H9 (cell line): ENCODE measurements around the gene PES1. TPM values are rescaled to one million over a fixed set of nuclear protein-coding genes. Genes with fewer than 3 reads are reported as not detected.
A peak's percentile ranks its signal among the peaks of the same experiment; 100 is the strongest.

Experiments used
- DNase-seq: peaks from one replicate; pipeline ENCODE4 v3.0.0-alpha.2; 2017
- H2AFZ ChIP-seq: one replicate; pipeline ENCODE4 v1.6.1; 2013; ENCODE audit warnings: mild to moderate bottlenecking, low read length, control low read depth, moderate library complexity
- H2AK5ac ChIP-seq: 2 replicates; pipeline ENCODE4 v1.6.1; 2013; ENCODE audit warnings: low read length, control low read depth, mixed read lengths; ENCODE audit not compliant: insufficient read length
- H2BK120ac ChIP-seq: one replicate; pipeline ENCODE4 v1.6.1; 2013; ENCODE audit warnings: low read depth, mild to moderate bottlenecking, low read length, control low read depth, inconsistent platforms; ENCODE audit not compliant: poor library complexity, severe bottlenecking
- H2BK12ac ChIP-seq: 2 replicates; pipeline ENCODE4 v1.6.1; 2013; ENCODE audit warnings: low read length, control low read depth, mixed read lengths, low read depth; ENCODE audit not compliant: insufficient read length
- H2BK15ac ChIP-seq: 2 replicates; pipeline ENCODE4 v1.6.1; 2013; ENCODE audit warnings: low read depth, low read length, control low read depth
- H2BK20ac ChIP-seq: one replicate; pipeline ENCODE4 v1.6.1; 2013; ENCODE audit warnings: low read depth, mild to moderate bottlenecking, low read length, control low read depth, inconsistent platforms; ENCODE audit not compliant: poor library complexity, severe bottlenecking
- H2BK5ac ChIP-seq: 2 replicates; pipeline ENCODE4 v1.6.1; 2013; ENCODE audit warnings: low read length, control low read depth, mixed read lengths; ENCODE audit not compliant: insufficient read length
- H3K14ac ChIP-seq: 2 replicates; pipeline ENCODE4 v1.6.1; 2013; ENCODE audit warnings: low read length, control low read depth; ENCODE audit not compliant: insufficient read depth
- H3K18ac ChIP-seq: 2 replicates; pipeline ENCODE4 v1.6.1; 2013; ENCODE audit warnings: low read depth, mild to moderate bottlenecking, mixed read lengths, low read length, control low read depth; ENCODE audit not compliant: insufficient read length
- H3K23ac ChIP-seq: 2 replicates; pipeline ENCODE4 v1.6.1; 2013; ENCODE audit warnings: low read length, control low read depth, mixed read lengths, low read depth; ENCODE audit not compliant: insufficient read length
- H3K23me2 ChIP-seq: 2 replicates; pipeline ENCODE4 v1.6.1; 2013; ENCODE audit warnings: low read depth, mild to moderate bottlenecking, mixed read lengths, low read length, control low read depth; ENCODE audit not compliant: insufficient read length, poor library complexity, severe bottlenecking
- H3K27ac ChIP-seq: 2 replicates; pipeline ENCODE4 v1.5.1; 2013; ENCODE audit warnings: low read length, control low read depth, mixed read lengths, low read depth; ENCODE audit not compliant: insufficient read length
- H3K27me3 ChIP-seq: 2 replicates; pipeline ENCODE4 v1.6.1; 2013; ENCODE audit warnings: low read length, control low read depth, inconsistent platforms; ENCODE audit not compliant: insufficient read depth
- H3K4ac ChIP-seq: 2 replicates; pipeline ENCODE4 v1.6.1; 2013; ENCODE audit warnings: low read depth, mild to moderate bottlenecking, control low read depth, inconsistent platforms, low read length, moderate library complexity
- H3K4me1 ChIP-seq: 2 replicates; pipeline ENCODE4 v1.6.1; 2013; ENCODE audit warnings: low read length, control low read depth, inconsistent platforms; ENCODE audit not compliant: insufficient read depth
- H3K4me2 ChIP-seq: 2 replicates; pipeline ENCODE4 v1.6.1; 2013; ENCODE audit warnings: low read length, control low read depth, mixed read lengths; ENCODE audit not compliant: insufficient read length, insufficient read depth
- H3K56ac ChIP-seq: 2 replicates; pipeline ENCODE4 v1.6.1; 2013; ENCODE audit warnings: low read depth, mild to moderate bottlenecking, mixed read lengths, low read length, control low read depth; ENCODE audit not compliant: insufficient read length
- H3K79me1 ChIP-seq: 2 replicates; pipeline ENCODE4 v1.6.1; 2013; ENCODE audit warnings: low read depth, mild to moderate bottlenecking, moderate library complexity, low read length, control low read depth, inconsistent platforms; ENCODE audit not compliant: insufficient read depth, poor library complexity, severe bottlenecking
- H3K79me2 ChIP-seq: 2 replicates; pipeline ENCODE4 v1.6.1; 2013; ENCODE audit warnings: low read length, control low read depth, inconsistent platforms; ENCODE audit not compliant: insufficient read depth
- H3K9ac ChIP-seq: 2 replicates; pipeline ENCODE4 v1.6.1; 2013; ENCODE audit warnings: low read length, control low read depth, mixed read lengths; ENCODE audit not compliant: insufficient read length; ENCODE audit errors: extremely low read depth
- H3K9me3 ChIP-seq: one replicate; pipeline ENCODE4 v1.6.1; 2013; ENCODE audit warnings: low read depth, low read length, inconsistent platforms; ENCODE audit not compliant: control insufficient read depth
- H3T11ph ChIP-seq: one replicate; pipeline ENCODE4 v1.6.1; 2013; ENCODE audit warnings: mild to moderate bottlenecking, low read length, control low read depth, inconsistent platforms
- H4K20me1 ChIP-seq: one replicate; pipeline ENCODE4 v1.6.1; 2013; ENCODE audit not compliant: control insufficient read depth, insufficient read length, insufficient read depth
- H4K5ac ChIP-seq: 2 replicates; pipeline ENCODE4 v1.6.1; 2013; ENCODE audit warnings: low read depth, mild to moderate bottlenecking, mixed read lengths, low read length, control low read depth; ENCODE audit not compliant: insufficient read length
- H4K8ac ChIP-seq: replicated peaks from 2 replicates; pipeline ENCODE4 v1.6.1; 2013; ENCODE audit warnings: low read length, control low read depth, mixed read lengths, low read depth; ENCODE audit not compliant: insufficient read length
- H4K91ac ChIP-seq: 2 replicates; pipeline ENCODE4 v1.6.1; 2013; ENCODE audit warnings: low read depth, mild to moderate bottlenecking, moderate library complexity, mixed read lengths, low read length, control low read depth; ENCODE audit not compliant: insufficient read length
- H3K27ac Mint-ChIP-seq, 3 experiments: 2 replicates in 2 of 3; 3 replicates in 1 of 3; pipeline ENCODE4 v1.8.0; 2020 to 2021; ENCODE audit warnings: mixed read lengths in 3 of 3, mild to moderate bottlenecking in 1 of 3, moderate library complexity in 1 of 3
- H3K27me3 Mint-ChIP-seq: 2 replicates; pipeline ENCODE4 v1.8.0; 2021; ENCODE audit warnings: low read depth, mild to moderate bottlenecking, moderate library complexity, mixed read lengths
- H3K36me3 Mint-ChIP-seq, 3 experiments: 2 replicates in 2 of 3; 3 replicates in 1 of 3; pipeline ENCODE4 v1.8.0; 2020 to 2021; ENCODE audit warnings: low read depth in 3 of 3, mixed read lengths in 3 of 3; ENCODE audit not compliant: insufficient read depth in 1 of 3
- H3K4me1 Mint-ChIP-seq, 2 experiments: 2 replicates each; pipeline ENCODE4 v1.8.0; 2020; ENCODE audit warnings: mixed read lengths in 2 of 2
- H3K4me3 Mint-ChIP-seq, 2 experiments: 2 replicates in 1 of 2; 3 replicates in 1 of 2; pipeline ENCODE4 v1.8.0; 2020 to 2021; ENCODE audit warnings: mild to moderate bottlenecking in 2 of 2, mixed read lengths in 2 of 2, moderate library complexity in 1 of 2
- H3K9me3 Mint-ChIP-seq, 2 experiments: 2 replicates in 1 of 2; 3 replicates in 1 of 2; pipeline ENCODE4 v1.8.0; 2020; ENCODE audit warnings: mild to moderate bottlenecking in 2 of 2, mixed read lengths in 2 of 2, moderate library complexity in 1 of 2
- WGBS: extraction: QIAGEN DNeasy Blood & Tissue Kit; methylation state at CpG from one replicate; pipeline ENCODE4 v1.1.7; 2013; ENCODE audit warnings: missing lambda C conversion rate, low lambda C conversion rate, mixed read lengths; ENCODE audit not compliant: insufficient read length; ENCODE audit errors: extremely low coverage; 5-methylcytosine and 5-hydroxymethylcytosine counted together
- total RNA-seq: library from RNA; stranded (reverse); gene quantifications from 2 replicates; pipeline ENCODE4 v1.2.1, GENCODE V29; 2021
- TF ChIP-seq, protein P1 (sequence below): fragments of 200-600 bp; sonication (generic); conservative IDR thresholded peaks from 3 replicates; pipeline ENCODE4 v1.8.0; 2021; ENCODE audit warnings: antibody characterized with exemption, mild to moderate bottlenecking

PES1 gene
- total RNA-seq, 1 experiment from 2014 or later = 133 TPM

- Mint-ChIP-seq H3K9me3 (no peaks in the 10 kb centered on the region), H3K36me3 (peaks cover 0 to 2% (median 0%) of the 10 kb centered on the region in 3 experiments; a peak in 2 of 7 replicates), H3K27me3 (peaks cover 32% of the 10 kb centered on the region), H3K4me3 (peak overlapping the region; percentile 47 to 77), H3K27ac (peak overlapping the region in 1 of 3 experiments; percentile 85; a peak in 1 of 7 replicates), H3K4me1 (peaks cover 6 to 19% of the 10 kb centered on the region in 2 experiments)
- Histone ChIP-seq H3K4me1 (no peaks in the 10 kb centered on the region; the same call in 1 of the 2 replicates), H4K20me1 (no peaks in the 10 kb centered on the region), H2BK15ac (no peak overlapping the region), H3K9me3 (no peaks in the 10 kb centered on the region), H3K56ac (no peak overlapping the region), H3K23ac (no peak overlapping the region), H3K4ac (no peak overlapping the region), H3K18ac (no peak overlapping the region), H2BK20ac (no peak overlapping the region), H2BK12ac (no peak overlapping the region), H4K5ac (no peak overlapping the region), H3K23me2 (no peaks in the 10 kb centered on the region), H2BK5ac (no peak overlapping the region), H3K79me1 (no peaks in the 10 kb centered on the region), H3K79me2 (no peaks in the 10 kb centered on the region), H3K4me2 (peak overlapping the region; percentile 15), H3T11ph (no peak overlapping the region), H2BK120ac (no peak overlapping the region), H3K27ac (no peak overlapping the region), H3K14ac (no peak overlapping the region), H4K8ac (no peak overlapping the region), H3K9ac (no peak overlapping the region), H2AK5ac (no peak overlapping the region), H3K27me3 (no peaks in the 10 kb centered on the region; the same call in 1 of the 2 replicates), H4K91ac (no peak overlapping the region), H2AFZ (no peak overlapping the region)
- no peak for DNase-seq
- no CpG with 5 or more reads among the region's 12 CpGs for WGBS
- TF ChIP-seq, protein P1, sequence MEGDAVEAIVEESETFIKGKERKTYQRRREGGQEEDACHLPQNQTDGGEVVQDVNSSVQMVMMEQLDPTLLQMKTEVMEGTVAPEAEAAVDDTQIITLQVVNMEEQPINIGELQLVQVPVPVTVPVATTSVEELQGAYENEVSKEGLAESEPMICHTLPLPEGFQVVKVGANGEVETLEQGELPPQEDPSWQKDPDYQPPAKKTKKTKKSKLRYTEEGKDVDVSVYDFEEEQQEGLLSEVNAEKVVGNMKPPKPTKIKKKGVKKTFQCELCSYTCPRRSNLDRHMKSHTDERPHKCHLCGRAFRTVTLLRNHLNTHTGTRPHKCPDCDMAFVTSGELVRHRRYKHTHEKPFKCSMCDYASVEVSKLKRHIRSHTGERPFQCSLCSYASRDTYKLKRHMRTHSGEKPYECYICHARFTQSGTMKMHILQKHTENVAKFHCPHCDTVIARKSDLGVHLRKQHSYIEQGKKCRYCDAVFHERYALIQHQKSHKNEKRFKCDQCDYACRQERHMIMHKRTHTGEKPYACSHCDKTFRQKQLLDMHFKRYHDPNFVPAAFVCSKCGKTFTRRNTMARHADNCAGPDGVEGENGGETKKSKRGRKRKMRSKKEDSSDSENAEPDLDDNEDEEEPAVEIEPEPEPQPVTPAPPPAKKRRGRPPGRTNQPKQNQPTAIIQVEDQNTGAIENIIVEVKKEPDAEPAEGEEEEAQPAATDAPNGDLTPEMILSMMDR = no peak
Measured at GRCh38 chr22:30542811-30543188, 48.9 kb downstream of the PES1 start.
